HCT116 (cell line): Measurements from ENCODE around the gene ETFA. TPM values are rescaled to one million over a fixed set of nuclear protein-coding genes. Genes with fewer than 3 reads are reported as not detected.

ENCODE experiments used
- ATAC-seq: fragments of 200-7000 bp; cut with Tn5 transposase; 2 replicates; pipeline ENCODE4 v1.9.1; 2020; ENCODE audit warnings: mild to moderate bottlenecking, moderate library complexity
- BruUV-seq: library from RNA; stranded (reverse); fragments of 400-500 nt; replicated peaks from 2 replicates; lab custom pipeline; 2021; lab: Mats Ljungman, UMichigan
- CTCF ChIA-PET: fragments of 300-600 bp; sonication (Branson Sonifier 250); formaldehyde crosslinking; loops from one replicate; lab custom pipeline; 2021; ENCODE audit warnings: antibody characterized with exemption; lab: Charles Lee
- POLR2A ChIA-PET: fragments of 300-600, 350-600 bp; sonication (Branson Sonifier 250); formaldehyde crosslinking; loops from one replicate; lab custom pipeline; 2021; ENCODE audit warnings: antibody characterized with exemption; lab: Charles Lee
- RAD21 ChIA-PET, 2 experiments: fragments of 300-600 bp; sonication (Branson Sonifier 250); formaldehyde crosslinking; loops; one replicate each; lab custom pipeline; 2023; ENCODE audit warnings: low total read pairs in 2 of 2; ENCODE audit not compliant: uncharacterized antibody in 2 of 2, unreplicated experiment in 2 of 2, low non-redundant PET in 1 of 2; lab: Charles Lee
- DNase-seq: peaks from one replicate; pipeline ENCODE4 v3.0.0-alpha.2; 2010; ENCODE audit warnings: low read depth, low spot score
- H2AFZ ChIP-seq: fragments of 200-600 bp; shearing (Covaris generic), sonication (generic); 2 replicates; pipeline ENCODE4 v1.6.1; 2017; ENCODE audit warnings: low read depth, mixed run types, mixed read lengths, antibody characterized with exemption, low read length; ENCODE audit not compliant: poor library complexity, severe bottlenecking
- H3K27ac ChIP-seq: 2 replicates; pipeline ENCODE4 v1.5.1; 2012; ENCODE audit warnings: low read depth, low read length
- H3K27me3 ChIP-seq: fragments of 200-600 bp; sonication (generic); 2 replicates; pipeline ENCODE4 v1.6.1; 2016; ENCODE audit warnings: mixed run types, low read length, mixed read lengths; ENCODE audit not compliant: insufficient read depth
- H3K36me3 ChIP-seq, 2 experiments: fragments of 200-500 bp in 1 of 2; fragments of 200-600 bp in 1 of 2; sonication (Bioruptor generic) in 1 of 2; sonication (generic) in 1 of 2; 2 replicates each; pipeline versions ENCODE4 v1.5.1 to v1.6.1; 2014 to 2016; ENCODE audit warnings: low read length in 2 of 2, inconsistent platforms in 1 of 2, mixed read lengths in 1 of 2, mixed run types in 1 of 2; ENCODE audit not compliant: insufficient read depth in 2 of 2, control insufficient read depth in 1 of 2
- H3K4me1 ChIP-seq, 2 experiments: fragments of 200-600 bp in 1 of 2; sonication (generic) in 1 of 2; 2 replicates each; pipeline versions ENCODE4 v1.5.1 to v1.6.1; 2012 to 2017; ENCODE audit warnings: low read length in 2 of 2, inconsistent platforms in 1 of 2, mild to moderate bottlenecking in 1 of 2, mixed read lengths in 1 of 2, mixed run types in 1 of 2, moderate library complexity in 1 of 2; ENCODE audit not compliant: insufficient read depth in 2 of 2, control insufficient read depth in 1 of 2
- H3K4me2 ChIP-seq: fragments of 200-600 bp; sonication (generic); 2 replicates; pipeline ENCODE4 v1.6.1; 2017; ENCODE audit warnings: mixed run types, low read length, mixed read lengths
- H3K4me3 ChIP-seq, 2 experiments: fragments of 200-600 bp in 1 of 2; sonication (generic) in 1 of 2; replicated peaks in 1 of 2; 2 replicates each; pipeline ENCODE4 v1.5.1; 2011 to 2016; ENCODE audit warnings: low read length in 2 of 2, control low read depth in 1 of 2, low read depth in 1 of 2, mild to moderate bottlenecking in 1 of 2, mixed read lengths in 1 of 2, mixed run types in 1 of 2
- H3K79me2 ChIP-seq: fragments of 200-600 bp; sonication (generic); 2 replicates; pipeline ENCODE4 v1.6.1; 2017; ENCODE audit warnings: mild to moderate bottlenecking, mixed run types, low read length, moderate library complexity, mixed read lengths; ENCODE audit not compliant: insufficient read depth
- H3K9ac ChIP-seq: fragments of 200-600 bp; sonication (generic); 2 replicates; pipeline ENCODE4 v1.6.1; 2016; ENCODE audit warnings: low read length, mixed read lengths
- H3K9me2 ChIP-seq: fragments of 200-600 bp; sonication (generic), shearing (Covaris generic); 2 replicates; pipeline ENCODE4 v1.6.1; 2017; ENCODE audit warnings: mixed run types, mild to moderate bottlenecking, moderate library complexity; ENCODE audit not compliant: insufficient read depth
- H3K9me3 ChIP-seq, 2 experiments: fragments of 200-500 bp in 1 of 2; fragments of 200-600 bp in 1 of 2; sonication (Bioruptor generic) in 1 of 2; sonication (generic) in 1 of 2; 2 replicates each; pipeline ENCODE4 v1.6.1; 2014 to 2017; ENCODE audit warnings: low read length in 2 of 2, mixed read lengths in 2 of 2, inconsistent platforms in 1 of 2, low read depth in 1 of 2, mild to moderate bottlenecking in 1 of 2, mixed run types in 1 of 2, moderate library complexity in 1 of 2; ENCODE audit not compliant: control insufficient read depth in 1 of 2, insufficient read depth in 1 of 2
- H4K20me1 ChIP-seq: fragments of 200-600 bp; sonication (generic), shearing (Covaris generic); 2 replicates; pipeline ENCODE4 v1.6.1; 2017; ENCODE audit warnings: mixed run types, mild to moderate bottlenecking, moderate library complexity; ENCODE audit not compliant: insufficient read depth
- CBX3 ChIP-seq: IDR thresholded peaks from 2 replicates; pipeline ENCODE4 v1.6.1; 2012; ENCODE audit warnings: low read depth
- ELF1 ChIP-seq: IDR thresholded peaks from 2 replicates; pipeline ENCODE4 v1.6.1; 2012; ENCODE audit warnings: low read depth, borderline replicate concordance
- EZH2phosphoT487 ChIP-seq: fragments of 200-600 bp; IDR thresholded peaks from 2 replicates; pipeline ENCODE4 v1.6.1; 2018; ENCODE audit warnings: antibody characterized with exemption, borderline replicate concordance
- FOSL1 ChIP-seq: IDR thresholded peaks from 2 replicates; pipeline ENCODE4 v1.6.1; 2012; ENCODE audit warnings: low read depth
- JUND ChIP-seq: IDR thresholded peaks from 2 replicates; pipeline ENCODE4 v1.6.1; 2012
- POLR2A ChIP-seq: IDR thresholded peaks from 2 replicates; pipeline ENCODE4 v1.7.0; 2011; ENCODE audit warnings: borderline replicate concordance; ENCODE audit not compliant: insufficient read depth, insufficient read length; ENCODE audit errors: extremely low read depth
- POLR2AphosphoS5 ChIP-seq: IDR thresholded peaks from 2 replicates; pipeline ENCODE4 v1.6.1; 2011; ENCODE audit warnings: mild to moderate bottlenecking, low read depth, low read length, moderate library complexity
- SIN3A ChIP-seq: IDR thresholded peaks from 2 replicates; pipeline ENCODE4 v1.6.1; 2012; ENCODE audit warnings: low read depth
- SP1 ChIP-seq: IDR thresholded peaks from 2 replicates; pipeline ENCODE4 v1.6.1; 2012; ENCODE audit warnings: low read depth
- SRF ChIP-seq: IDR thresholded peaks from 2 replicates; pipeline ENCODE4 v1.6.1; 2012; ENCODE audit warnings: low read depth
- YY1 ChIP-seq: IDR thresholded peaks from 2 replicates; pipeline ENCODE4 v1.6.1; 2011; ENCODE audit warnings: low read length, low read depth, moderate library complexity, mild to moderate bottlenecking; ENCODE audit not compliant: insufficient replicate concordance; ENCODE audit errors: extremely low read depth
- ZFX ChIP-seq: fragments of 450-650 bp; IDR thresholded peaks from 2 replicates; pipeline ENCODE4 v1.6.1; 2017
- ZNF274 ChIP-seq: fragments of 200-500 bp; sonication (Bioruptor generic); IDR thresholded peaks from 2 replicates; pipeline ENCODE4 v1.6.1; 2014; ENCODE audit warnings: mild to moderate bottlenecking, low read depth, low read length, inconsistent platforms
- intact Hi-C: fragments of 100-400 bp; cut with micrococcal nuclease; formaldehyde crosslinking; loops from 2 replicates; pipeline ENCODE4 v1.10.0; 2022
- total RNA-seq: library from RNA; stranded (reverse); gene quantifications from one replicate; pipeline ENCODE4 v1.2.1, GENCODE V29; 2021; ENCODE audit not compliant: unreplicated experiment
- TF ChIP-seq, protein P1 (sequence below): IDR thresholded peaks from 2 replicates; pipeline ENCODE4 v1.6.1; 2012
- TF ChIP-seq, protein P2 (sequence below): IDR thresholded peaks from 2 replicates; pipeline ENCODE4 v1.6.1; 2012; ENCODE audit warnings: low read depth
- TF ChIP-seq, protein P3 (sequence below), 3 experiments: fragments of 200-600 bp in 1 of 3; sonication (generic) in 1 of 3; IDR thresholded peaks in 2 of 3; conservative IDR thresholded peaks in 1 of 3; 2 replicates each; pipeline ENCODE4 v1.5.1; 2012 to 2017; ENCODE audit warnings: low read depth in 2 of 3, low read length in 2 of 3, antibody characterized with exemption in 1 of 3, borderline replicate concordance in 1 of 3, control low read depth in 1 of 3, mild to moderate bottlenecking in 1 of 3, mixed read lengths in 1 of 3, mixed run types in 1 of 3, moderate library complexity in 1 of 3; ENCODE audit not compliant: insufficient read depth in 1 of 3
- TF ChIP-seq, protein P4 (sequence below): IDR thresholded peaks from 2 replicates; pipeline ENCODE4 v1.6.1; 2012

ETFA gene
- total RNA-seq, 1 experiment from 2014 or later: 144 TPM

DNA sequence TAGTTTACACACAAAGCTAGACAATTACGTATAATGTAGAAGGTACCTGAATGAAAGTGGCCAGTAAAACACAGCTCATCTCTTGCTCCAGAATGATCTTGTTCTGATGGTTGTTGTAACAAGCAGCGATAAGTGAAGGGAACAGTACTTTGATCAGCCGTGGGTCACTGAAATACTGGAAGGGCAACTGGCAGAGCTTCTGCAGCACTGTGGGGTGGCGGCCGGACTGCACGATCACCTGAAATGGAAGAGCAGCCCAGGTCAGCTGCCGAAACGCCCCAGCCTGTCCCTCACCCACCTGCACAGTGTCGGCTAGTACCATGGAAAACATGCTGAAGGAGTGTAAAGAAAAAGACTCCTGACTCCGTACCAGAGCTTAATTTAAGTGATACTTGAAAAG, 42.6 kb upstream of the ETFA start:
- Histone ChIP-seq H3K36me3 (no peaks in the 10 kb centered on the region), H3K4me3 (no peak overlapping the region), H2AFZ (no peak overlapping the region), H3K9me2 (no peaks in the 10 kb centered on the region), H3K4me2 (no peak overlapping the region), H3K27ac (no peak overlapping the region), H3K4me1 (0 out of 4 replicates have a peak, but pooled peaks cover 2 to 4% of the 10 kb centered on the region in 2 experiments), H3K9me3 (no peaks in the 10 kb centered on the region), H3K79me2 (no peaks in the 10 kb centered on the region), H4K20me1 (no peaks in the 10 kb centered on the region), H3K9ac (no peak overlapping the region), H3K27me3 (no peaks in the 10 kb centered on the region)
- intact Hi-C loops: no loop called here
- TF ChIP-seq, protein P1, sequence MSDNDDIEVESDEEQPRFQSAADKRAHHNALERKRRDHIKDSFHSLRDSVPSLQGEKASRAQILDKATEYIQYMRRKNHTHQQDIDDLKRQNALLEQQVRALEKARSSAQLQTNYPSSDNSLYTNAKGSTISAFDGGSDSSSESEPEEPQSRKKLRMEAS: no peak
- TF ChIP-seq CBX3: no peak
- TF ChIP-seq EZH2phosphoT487: no peak
- no peak for TF ChIP-seq POLR2A
- TF ChIP-seq, protein P2, sequence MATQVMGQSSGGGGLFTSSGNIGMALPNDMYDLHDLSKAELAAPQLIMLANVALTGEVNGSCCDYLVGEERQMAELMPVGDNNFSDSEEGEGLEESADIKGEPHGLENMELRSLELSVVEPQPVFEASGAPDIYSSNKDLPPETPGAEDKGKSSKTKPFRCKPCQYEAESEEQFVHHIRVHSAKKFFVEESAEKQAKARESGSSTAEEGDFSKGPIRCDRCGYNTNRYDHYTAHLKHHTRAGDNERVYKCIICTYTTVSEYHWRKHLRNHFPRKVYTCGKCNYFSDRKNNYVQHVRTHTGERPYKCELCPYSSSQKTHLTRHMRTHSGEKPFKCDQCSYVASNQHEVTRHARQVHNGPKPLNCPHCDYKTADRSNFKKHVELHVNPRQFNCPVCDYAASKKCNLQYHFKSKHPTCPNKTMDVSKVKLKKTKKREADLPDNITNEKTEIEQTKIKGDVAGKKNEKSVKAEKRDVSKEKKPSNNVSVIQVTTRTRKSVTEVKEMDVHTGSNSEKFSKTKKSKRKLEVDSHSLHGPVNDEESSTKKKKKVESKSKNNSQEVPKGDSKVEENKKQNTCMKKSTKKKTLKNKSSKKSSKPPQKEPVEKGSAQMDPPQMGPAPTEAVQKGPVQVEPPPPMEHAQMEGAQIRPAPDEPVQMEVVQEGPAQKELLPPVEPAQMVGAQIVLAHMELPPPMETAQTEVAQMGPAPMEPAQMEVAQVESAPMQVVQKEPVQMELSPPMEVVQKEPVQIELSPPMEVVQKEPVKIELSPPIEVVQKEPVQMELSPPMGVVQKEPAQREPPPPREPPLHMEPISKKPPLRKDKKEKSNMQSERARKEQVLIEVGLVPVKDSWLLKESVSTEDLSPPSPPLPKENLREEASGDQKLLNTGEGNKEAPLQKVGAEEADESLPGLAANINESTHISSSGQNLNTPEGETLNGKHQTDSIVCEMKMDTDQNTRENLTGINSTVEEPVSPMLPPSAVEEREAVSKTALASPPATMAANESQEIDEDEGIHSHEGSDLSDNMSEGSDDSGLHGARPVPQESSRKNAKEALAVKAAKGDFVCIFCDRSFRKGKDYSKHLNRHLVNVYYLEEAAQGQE: no peak
- no peak for TF ChIP-seq ZNF274
- TF ChIP-seq YY1: no peak
- TF ChIP-seq SP1: no peak
- TF ChIP-seq, protein P3, sequence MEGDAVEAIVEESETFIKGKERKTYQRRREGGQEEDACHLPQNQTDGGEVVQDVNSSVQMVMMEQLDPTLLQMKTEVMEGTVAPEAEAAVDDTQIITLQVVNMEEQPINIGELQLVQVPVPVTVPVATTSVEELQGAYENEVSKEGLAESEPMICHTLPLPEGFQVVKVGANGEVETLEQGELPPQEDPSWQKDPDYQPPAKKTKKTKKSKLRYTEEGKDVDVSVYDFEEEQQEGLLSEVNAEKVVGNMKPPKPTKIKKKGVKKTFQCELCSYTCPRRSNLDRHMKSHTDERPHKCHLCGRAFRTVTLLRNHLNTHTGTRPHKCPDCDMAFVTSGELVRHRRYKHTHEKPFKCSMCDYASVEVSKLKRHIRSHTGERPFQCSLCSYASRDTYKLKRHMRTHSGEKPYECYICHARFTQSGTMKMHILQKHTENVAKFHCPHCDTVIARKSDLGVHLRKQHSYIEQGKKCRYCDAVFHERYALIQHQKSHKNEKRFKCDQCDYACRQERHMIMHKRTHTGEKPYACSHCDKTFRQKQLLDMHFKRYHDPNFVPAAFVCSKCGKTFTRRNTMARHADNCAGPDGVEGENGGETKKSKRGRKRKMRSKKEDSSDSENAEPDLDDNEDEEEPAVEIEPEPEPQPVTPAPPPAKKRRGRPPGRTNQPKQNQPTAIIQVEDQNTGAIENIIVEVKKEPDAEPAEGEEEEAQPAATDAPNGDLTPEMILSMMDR (IDR thresholded peaks at IDR 0.05 in 2 of 3, conservative IDR thresholded peaks at IDR 0.05 in 1 of 3; ENCODE audit: borderline replicate concordance in 1 of 3, insufficient read depth in 1 of 3, low read depth in 2 of 3, low read length in 2 of 3): no peak
- no peak for TF ChIP-seq POLR2AphosphoS5
- no peak for TF ChIP-seq JUND
- TF ChIP-seq SIN3A: no peak
- no peak for TF ChIP-seq FOSL1
- TF ChIP-seq ELF1: no peak
- no peak for TF ChIP-seq SRF
- TF ChIP-seq, protein P4, sequence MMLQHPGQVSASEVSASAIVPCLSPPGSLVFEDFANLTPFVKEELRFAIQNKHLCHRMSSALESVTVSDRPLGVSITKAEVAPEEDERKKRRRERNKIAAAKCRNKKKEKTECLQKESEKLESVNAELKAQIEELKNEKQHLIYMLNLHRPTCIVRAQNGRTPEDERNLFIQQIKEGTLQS: no peak
- TF ChIP-seq ZFX: no peak
- no TSS peak for BruUV-seq
- ChIA-PET POLR2A (interaction anchor here (3.9 kb wide), 1 partner anchor 18 kb away, joined by 20 read pairs; the partner anchor contains the start of gene ISL2), RAD21 (no interaction called here), CTCF (no interaction called here)
- no peak for DNase-seq
- no peak for ATAC-seq
